HG03280 (cell line): ENCODE data around the gene POLA1.

Experiments used
- ATAC-seq: cut with Tn5 transposase; IDR thresholded peaks from one replicate; pipeline ENCODE4 v1.9.1; 2021; ENCODE audit warnings: mild to moderate bottlenecking, moderate library complexity; ENCODE audit not compliant: unreplicated experiment

POLA1 gene

DNA sequence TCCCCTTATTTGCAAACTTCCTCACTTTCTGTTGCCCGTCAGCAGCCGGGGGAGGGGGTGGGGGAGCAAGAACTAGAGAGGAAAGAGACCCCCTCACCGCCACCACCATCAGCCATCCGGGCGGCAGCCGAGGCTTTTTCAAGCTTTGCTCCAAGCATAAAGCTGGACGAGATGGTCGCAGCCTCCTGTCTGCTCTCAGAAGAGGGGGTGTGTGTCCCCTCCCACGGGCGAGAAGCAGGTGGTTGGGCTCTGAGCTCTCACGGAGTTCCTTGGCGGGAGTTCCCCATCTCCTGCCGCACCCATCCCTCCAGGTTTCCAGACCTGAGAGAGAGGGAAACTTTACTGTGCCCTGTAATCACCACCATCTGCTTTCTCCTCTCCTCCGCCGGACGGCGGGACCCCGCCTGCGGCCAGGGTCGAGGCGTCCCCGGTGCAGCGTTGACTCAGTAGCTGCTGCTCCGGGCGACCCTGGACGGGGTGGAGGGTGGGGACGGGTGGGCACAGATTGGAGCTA is 326.7 kb downstream of the POLA1 start:
- no peak for ATAC-seq

DNA sequence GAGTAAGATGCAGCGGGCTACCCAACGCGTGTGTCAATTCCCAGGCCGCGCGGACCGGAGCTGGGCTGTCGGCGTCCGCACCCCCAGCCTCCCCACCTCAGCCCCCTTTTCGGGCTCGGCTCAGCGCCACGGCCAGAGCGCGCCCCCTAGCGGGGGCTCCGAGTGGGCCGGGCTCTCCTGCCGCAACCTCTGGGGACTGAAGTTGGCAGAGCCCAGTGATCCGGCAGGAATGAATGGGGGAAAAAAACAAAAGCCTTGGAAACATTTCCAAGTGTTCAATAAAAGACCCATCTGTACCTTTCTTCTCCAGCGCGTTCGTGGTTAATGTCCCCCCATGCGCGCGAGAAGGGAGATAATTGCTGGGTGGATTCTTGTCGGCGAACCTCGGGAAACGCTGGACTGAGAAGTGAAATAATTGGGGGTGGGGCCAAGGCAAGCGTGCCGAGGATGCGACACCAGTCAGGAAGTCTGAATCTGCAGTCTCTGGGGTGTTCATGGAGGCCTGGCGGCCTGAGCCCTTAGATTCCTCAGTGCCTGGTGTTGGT is 327.3 kb downstream of the POLA1 start:
- peak; percentile 64 for ATAC-seq

DNA sequence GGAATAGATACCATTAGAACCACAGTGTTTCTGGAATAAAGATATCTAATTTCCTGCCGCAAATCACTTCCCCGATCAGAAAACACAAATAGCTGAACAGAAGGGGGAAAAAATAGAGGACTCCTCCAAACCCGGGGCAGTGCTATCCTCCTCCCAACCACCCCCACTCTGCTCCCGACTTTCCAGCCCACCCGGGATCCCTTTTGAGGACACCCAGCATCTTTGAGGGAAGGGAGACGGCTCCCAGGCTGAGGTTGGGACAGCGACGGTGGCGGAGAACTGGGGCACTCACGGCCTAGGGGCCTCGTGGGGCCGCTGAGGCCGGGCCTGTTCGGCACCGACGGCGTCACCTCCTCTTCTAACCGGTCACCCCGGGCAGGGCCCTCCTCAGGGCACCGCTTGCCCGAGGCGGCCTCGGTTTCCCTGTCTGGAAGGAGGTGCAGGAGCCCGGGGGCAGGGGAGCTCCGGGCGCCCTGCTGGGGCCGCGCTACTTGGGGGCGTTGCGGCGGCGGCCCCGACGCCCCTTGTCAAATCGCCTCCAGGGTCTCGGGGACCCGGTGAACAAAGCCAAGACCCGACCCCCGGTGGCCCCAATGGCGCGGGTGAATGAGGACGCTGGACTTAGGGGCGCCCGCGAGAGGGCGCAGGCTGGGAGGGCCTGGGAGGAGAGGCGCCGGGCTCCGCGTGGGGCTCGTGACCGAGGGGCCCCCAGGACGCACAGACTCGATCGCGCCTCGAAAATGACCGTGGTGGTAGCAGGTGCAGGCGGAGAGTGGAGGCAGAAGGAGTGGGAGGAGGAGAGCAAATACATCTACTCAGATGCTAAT is 329.0 kb downstream of the POLA1 start:
- no peak for ATAC-seq

DNA sequence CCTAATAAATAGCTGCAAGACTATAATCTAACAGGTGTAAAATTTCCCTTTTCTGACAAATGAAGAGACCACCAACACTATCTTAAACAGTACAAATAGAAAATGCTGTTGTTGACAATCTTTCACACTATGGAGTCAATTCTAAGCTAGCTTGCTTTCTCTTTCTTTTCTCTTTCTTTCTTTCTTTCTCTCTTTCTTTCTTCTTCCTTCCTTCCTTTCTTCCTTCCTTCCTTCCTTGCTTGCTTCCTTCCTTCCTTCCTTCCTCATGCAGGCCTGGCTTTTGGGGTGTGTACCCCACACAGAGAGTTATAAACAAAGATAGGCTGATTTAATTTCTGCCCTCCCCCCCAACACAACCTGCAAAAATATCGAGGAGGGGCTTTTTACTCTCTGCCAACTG is 330.2 kb downstream of the POLA1 start:
- no peak for ATAC-seq

- no peak for ATAC-seq
Measured at GRCh38 chrX:25025615-25026014, 331.9 kb downstream of the POLA1 start.

DNA sequence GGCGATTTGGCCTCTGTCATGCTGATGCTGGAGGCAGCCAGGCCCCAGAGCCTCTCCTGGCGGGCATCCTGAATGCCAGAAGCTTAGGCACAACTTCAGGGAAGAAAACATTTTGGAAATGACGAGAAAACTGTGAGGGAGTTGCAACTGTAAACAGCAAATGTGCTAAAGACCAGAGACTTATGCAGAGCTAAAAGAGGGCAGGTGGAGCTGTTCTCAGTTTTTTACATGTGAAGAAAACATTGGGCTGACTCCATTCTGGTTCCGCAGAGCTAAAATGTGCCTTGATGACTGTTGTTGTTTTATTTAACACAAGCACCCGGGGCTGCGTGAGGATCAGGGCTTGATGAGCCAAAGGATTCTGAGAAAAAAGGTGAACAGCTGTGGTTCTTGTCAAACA is 332.9 kb downstream of the POLA1 start:
- ATAC-seq = no peak

DNA sequence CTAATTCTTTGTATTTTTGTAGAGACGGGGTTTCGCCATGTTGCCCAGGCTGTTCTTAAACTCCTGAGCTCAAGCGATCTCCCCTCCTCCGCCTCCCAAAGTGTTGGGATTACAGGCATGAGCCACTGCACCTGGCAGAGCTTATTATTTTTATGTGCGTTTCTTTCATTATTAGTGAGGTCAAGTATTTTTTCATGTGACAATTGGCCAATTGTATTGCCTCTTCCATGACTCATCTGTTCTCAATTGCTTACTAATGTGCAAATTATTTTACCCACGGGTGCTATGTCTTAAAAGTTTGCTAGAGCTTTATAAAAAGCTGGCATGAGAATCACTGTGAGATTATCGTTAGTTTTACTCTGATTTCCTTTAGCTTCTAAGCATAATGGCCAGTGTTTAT is 335.0 kb downstream of the POLA1 start:
- no peak for ATAC-seq

- no peak for ATAC-seq
Measured at GRCh38 chrX:25029288-25029825, 335.6 kb downstream of the POLA1 start.

- no peak for ATAC-seq
Measured at GRCh38 chrX:25034889-25035288, 341.2 kb downstream of the POLA1 start.

GRCh38 chrX:25039036-25039435 is 345.3 kb downstream of the POLA1 start:
- ATAC-seq = no peak

- no peak for ATAC-seq
Measured at GRCh38 chrX:25043192-25043591, 349.5 kb downstream of the POLA1 start.
